GM19328 (cell line): Measurements from ENCODE around the gene AKNA.

Source experiments
- ATAC-seq: cut with Tn5 transposase; IDR thresholded peaks from one replicate; pipeline ENCODE4 v1.9.1; 2021; ENCODE audit warnings: mild to moderate bottlenecking, moderate library complexity; ENCODE audit not compliant: unreplicated experiment

AKNA gene

GRCh38 chr9:114382699-114383520, 4.9 kb downstream of the AKNA start:
- ATAC-seq = no peak

GRCh38 chr9:114378883-114379282, 8.9 kb downstream of the AKNA start:
- ATAC-seq = no peak

GRCh38 chr9:114378016-114378415, 9.8 kb downstream of the AKNA start:
- no peak for ATAC-seq

- no peak for ATAC-seq
Measured at GRCh38 chr9:114376586-114377445, 11.0 kb downstream of the AKNA start.

DNA sequence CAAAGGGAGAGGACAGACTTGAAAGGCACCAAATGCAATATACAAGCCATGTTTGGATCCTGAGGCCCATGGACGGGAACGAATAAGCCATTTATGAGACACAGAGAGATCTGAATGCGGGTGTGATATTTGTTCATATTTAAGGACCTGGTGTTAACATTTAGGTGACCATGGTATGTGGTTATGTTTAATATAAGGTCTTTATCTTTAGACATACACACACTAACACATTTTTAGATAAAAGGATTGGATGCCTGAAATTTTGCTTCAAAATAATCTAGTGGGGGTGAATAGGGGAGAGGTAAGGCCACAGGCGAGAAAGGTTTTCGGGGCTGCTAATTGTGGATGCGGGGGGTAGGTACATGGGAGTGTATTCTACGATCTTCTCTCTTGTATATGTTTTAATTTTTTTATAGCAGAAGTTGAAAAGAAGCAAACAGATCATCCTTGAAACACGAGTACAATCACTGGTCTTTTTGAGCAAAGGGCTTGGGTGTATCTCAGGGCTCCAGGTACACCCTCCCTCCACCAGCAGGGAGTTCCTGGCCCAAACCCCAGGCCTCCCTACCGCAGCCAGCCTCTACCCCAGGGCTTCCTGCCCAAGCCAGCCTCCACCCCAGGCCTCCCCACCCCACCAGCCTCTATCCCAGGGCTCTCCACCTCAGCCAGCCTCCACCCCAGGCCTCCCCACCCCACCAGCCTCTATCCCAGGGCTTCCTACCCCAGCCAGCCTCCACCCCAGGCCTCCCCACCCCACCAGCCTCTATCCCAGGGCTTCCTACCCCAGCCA, 12.2 kb downstream of the AKNA start:
- no peak for ATAC-seq

DNA sequence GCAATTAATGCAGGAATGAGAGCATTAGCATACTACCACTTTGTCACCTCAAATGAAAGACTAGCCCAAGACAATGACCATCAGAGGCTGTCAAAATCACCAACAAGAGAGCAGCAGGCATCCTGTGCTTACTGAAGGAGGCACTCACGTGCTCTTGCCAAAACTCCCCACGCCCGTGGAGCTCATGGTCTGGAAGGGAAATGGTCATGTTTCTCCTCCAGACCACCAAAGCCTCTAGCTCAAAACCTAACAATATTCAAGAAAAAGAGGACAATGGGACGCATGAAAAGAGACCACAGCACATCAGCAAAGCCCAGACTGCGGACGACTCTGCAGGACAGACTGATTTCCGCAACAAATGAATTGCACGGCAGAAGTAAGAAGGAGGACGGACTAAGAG, 12.8 kb downstream of the AKNA start:
- ATAC-seq = no peak

- no peak for ATAC-seq
Measured at GRCh38 chr9:114373960-114374730, 13.6 kb downstream of the AKNA start.

DNA sequence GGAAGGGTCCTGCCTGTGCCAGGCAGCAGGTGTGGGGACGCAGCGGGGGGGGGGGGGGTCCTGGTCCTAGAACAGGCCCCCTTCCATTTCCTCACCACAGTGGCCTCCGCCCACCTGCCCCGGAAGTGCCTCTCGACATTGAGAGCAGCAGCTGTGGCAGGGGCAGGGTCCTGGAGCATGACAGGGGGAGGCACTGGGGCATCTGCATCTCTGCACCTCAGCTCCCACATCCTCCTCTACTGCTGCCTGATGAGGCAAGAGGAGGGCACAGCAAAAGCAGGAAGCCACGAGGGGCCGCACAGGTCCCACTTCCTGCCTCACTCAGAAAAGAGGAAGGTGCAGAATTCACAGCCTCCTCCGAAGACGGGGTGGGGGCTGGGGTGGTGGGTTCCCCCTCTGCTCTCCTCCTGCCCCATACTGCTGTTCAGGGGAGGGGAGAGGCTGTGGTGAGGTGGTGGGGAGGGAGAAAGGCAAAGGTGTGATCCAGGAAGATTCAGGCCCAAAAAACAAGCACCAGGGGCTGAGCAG, 14.8 kb downstream of the AKNA start:
- ATAC-seq = peak; percentile 91

- no peak for ATAC-seq
Measured at GRCh38 chr9:114371973-114372917, 15.5 kb downstream of the AKNA start.

- ATAC-seq = no peak
Measured at GRCh38 chr9:114371343-114371944, 16.3 kb downstream of the AKNA start.

DNA sequence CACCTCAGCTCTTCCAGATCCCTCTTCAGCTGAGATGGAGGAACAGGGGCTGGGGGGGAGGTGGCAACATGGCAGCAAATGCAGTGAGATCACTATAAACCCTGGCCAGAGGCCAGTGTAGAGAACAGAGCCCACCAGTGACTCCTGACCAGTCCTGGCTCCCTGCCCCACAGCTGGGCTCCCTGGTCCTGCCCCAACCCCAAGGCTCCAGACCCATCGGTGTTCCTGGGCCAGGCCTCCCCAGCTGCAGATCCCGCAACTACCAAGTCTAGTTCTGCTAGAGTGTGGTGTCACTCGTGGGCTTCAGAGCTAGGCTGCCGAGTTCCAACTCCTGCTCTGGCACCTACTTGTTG, 16.8 kb downstream of the AKNA start:
- no peak for ATAC-seq

DNA sequence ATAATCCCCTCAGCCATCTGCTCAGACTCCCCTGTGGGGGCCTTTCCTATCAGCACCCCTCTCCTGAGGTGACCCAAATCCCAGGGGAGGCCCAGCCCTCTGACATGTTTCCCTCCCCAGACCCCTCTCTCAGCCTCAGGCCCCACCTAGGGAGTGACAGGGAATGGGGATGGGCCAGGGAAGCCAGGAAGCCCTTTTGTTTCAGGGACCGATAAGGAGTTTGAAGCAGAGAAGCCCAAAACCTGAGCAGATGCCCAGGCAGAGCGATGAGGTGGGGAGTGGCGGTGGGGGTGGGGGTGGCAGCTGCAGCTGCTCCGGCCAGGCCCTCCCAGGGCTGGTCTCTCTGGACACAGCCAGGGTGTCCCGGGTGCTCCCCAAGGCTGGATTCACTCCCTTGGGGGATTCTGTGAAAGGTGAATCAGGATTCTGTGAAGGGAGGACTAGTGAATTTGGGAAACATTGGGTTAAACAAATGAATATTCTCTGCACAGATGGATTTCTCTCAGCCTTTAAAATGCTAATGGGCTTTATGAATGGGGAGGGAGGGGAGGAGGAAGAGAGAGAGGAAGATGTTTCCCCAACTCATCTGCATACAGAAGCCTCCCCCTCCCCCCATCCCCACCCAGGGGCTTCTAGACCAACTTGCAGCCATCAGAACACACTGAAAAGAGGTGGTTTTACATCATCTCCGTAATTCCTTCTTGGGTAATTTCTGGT, 17.4 kb downstream of the AKNA start:
- ATAC-seq = no peak

- no peak for ATAC-seq
Measured at GRCh38 chr9:114369216-114370130, 18.3 kb downstream of the AKNA start.

GRCh38 chr9:114367772-114368569, 19.8 kb downstream of the AKNA start:
- ATAC-seq = no peak

- ATAC-seq = no peak
Measured at GRCh38 chr9:114367366-114367765, 20.4 kb downstream of the AKNA start.
